SHP77 (cell line): ENCODE results near the gene UBXN6.

Source experiments
- DNase-seq, 2 experiments: peaks; one replicate each; lab custom pipeline; 2025; lab: John Stamatoyannopoulos, UW

The UBXN6 gene

DNA sequence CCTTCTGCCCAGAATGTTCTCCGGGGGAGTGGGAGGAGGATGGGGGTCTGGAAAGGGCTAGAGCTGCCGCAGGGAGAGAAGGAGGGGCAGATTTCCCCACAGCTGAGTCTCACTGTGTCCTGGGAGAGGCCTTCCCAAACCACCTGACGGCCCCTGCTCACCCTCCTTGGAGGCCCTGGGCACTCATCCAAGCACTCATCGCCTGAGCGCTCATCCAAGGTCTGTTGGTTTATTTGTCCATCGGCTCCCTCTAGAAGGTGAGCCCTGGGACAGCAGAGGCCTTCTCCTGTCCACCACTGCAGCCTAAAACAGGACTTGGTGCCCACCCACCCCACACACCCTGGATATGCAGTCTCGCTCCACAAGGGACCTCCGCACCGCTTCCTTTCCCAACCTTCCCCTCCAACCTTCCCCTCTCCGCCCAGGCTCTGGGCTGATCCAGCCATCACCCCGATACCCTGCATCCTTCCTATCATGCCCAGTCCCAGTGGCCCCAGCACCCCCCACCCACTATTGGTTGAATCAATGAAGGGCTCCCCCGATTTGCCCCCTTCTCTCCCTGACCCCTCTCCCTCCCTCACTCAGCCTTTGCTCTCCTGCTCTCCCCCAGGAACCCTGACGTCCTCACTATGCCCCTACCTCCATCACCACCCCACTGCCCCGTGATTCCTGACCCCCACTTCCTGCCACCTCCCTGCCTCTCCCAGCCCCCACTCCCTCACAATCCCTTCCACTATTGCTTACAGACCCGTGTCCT is 1.7 kb downstream of the UBXN6 start:
- peak; percentile 26 to 39 for DNase-seq

- DNase-seq: no peak
Observed at GRCh38 chr19:4454747-4455718, 2.6 kb downstream of the UBXN6 start.

GRCh38 chr19:4453232-4454179 is 4.1 kb downstream of the UBXN6 start:
- no peak for DNase-seq

DNA sequence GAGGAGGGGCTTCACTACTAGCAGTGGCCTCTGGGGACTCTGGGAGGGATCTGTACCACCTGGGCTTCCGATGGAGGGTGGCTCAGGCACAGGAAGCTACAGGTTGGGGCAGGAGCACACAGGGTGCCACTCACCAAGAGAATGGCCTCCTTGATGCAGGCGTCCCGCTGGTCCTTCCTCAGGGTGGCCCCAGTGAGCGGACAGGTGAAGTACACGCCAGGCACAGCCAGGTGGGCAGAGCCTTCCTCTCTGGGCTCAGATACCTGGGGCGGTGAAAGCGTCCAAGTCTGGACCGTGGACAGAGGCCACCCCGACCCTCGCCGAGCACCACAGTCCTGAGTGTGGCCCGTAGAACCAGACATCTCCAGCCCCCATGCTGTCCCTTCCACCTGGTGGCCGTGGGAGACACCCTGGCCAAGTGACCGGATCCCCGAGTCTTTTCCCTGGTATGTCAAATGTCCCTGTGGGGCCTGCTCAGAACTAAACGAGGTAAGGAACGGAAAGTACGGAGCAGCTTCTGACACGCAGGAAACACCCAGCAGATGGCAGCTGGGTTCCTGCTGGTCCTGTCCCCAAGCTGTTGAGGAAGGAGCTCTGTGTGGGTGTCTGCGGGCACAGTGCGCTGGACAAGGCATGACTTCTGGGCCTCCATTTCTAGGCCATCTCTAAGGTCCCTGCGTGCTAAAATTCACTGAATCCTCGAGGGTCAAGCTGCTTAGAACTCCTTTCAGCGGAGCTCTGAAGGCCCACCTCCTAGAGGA is 5.2 kb downstream of the UBXN6 start:
- DNase-seq: no peak

GRCh38 chr19:4449639-4450028 is 8.0 kb downstream of the UBXN6 start:
- DNase-seq: no peak

DNA sequence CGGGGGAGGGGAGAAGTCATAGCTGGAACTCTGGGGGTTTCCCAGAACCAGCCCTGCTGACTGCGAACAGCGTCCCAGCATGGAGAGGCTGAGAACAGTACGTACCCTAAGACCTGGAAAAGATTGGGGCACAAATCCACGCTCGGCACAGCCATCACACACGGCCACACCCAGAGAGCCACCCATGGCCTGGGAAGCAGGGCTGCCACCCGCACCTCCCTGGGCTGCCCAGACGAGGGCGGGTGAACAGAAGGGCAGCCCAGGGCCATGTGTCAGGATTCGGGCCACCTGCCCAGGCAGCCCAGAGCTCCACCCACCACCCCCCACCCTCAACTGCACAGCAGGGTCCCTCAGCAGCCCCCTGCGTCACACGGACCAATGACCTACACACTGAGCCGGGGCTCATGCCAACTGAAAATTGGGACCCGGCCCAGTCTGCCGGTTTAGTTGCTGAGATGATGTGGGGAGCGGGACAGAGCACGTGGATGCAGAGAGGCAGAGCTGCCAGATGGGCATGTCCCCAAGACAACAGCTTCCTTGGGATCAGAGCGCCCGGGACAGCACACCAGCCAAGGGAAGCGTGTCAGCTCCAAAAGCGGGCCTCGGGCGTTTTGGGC is 8.5 kb downstream of the UBXN6 start:
- no peak for DNase-seq

DNA sequence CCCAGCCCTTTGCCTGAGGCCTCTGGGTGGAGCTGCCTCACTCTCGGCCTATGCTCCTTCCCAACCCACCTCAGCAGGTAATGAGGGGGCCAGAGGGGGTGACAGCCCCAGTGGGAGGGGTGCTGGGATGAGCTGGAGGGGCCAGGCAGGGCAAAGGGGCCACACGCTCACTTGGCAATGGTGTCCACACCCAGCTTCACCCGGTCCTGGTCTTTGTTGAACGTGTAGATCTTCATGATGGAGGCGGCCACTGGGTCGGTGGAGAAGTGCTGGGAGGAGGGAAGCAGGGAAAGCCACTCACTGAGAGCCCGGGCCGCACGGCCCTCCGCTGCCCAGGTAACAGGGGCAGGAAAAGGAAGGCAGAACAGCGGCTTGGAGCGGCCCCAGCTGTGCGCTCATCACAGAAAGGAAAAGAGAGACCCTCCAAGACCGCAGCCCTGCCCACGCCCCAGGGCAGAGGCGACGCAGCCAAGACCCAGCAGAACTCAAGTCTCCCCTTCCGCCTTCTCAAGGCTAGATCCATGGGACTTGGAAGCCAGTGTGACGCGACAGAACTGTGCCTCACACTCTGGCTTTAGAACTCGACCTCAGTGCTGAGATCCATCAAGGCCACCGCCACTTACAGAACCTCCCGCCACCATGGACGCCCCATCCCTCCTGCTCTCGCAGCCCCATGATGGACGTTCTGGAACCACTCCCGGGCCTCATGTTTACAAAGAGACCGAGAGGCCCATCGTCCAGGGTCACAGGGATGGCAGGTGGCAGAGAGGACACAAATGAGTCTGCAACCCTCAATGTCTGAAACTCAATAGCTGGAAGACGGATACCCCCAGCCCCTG is 9.2 kb downstream of the UBXN6 start:
- DNase-seq: no peak

DNA sequence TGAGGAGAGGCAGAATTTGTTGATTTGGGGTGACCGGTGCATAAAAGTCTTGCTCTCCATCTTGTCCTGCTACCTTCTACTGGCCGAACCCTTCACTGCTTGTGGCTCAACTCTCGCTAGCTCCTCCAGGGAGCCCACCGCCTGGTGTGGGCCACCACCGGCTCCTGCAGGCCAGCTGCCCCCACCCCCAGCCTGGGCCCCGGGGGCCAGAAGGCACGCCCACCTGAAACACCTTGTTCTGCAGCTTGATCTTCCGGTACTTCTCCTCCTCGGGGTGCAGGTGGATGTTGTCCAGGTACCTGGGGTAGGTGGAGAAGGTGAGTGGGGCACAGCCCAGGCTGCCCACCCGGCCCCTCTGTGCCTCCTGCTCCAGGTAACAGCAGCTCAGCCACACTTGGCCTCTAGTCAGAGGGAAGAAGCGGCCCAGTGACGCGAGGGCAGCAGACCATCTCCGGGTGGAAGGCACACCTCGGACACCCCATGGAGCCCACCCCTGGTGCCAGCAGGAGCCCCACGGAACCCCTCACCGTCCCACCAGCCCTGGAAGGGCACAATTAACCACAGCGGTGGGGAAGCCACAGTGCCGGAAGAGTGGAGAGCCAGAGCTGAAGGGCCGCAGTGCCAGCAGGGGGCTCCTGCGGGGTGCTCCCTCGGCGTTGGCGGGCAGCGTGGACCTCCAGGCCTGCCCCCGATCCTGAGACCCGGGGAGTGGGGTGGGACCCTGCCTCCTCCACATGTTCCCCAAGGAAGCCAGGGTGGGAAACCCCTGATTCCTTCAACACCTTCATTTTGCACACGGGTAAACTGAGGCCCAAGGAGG is 10.1 kb downstream of the UBXN6 start:
- no peak for DNase-seq

GRCh38 chr19:4446704-4447200 is 10.8 kb downstream of the UBXN6 start:
- DNase-seq: no peak

- DNase-seq: no peak
Observed at GRCh38 chr19:4445963-4446703, 11.5 kb downstream of the UBXN6 start.

DNA sequence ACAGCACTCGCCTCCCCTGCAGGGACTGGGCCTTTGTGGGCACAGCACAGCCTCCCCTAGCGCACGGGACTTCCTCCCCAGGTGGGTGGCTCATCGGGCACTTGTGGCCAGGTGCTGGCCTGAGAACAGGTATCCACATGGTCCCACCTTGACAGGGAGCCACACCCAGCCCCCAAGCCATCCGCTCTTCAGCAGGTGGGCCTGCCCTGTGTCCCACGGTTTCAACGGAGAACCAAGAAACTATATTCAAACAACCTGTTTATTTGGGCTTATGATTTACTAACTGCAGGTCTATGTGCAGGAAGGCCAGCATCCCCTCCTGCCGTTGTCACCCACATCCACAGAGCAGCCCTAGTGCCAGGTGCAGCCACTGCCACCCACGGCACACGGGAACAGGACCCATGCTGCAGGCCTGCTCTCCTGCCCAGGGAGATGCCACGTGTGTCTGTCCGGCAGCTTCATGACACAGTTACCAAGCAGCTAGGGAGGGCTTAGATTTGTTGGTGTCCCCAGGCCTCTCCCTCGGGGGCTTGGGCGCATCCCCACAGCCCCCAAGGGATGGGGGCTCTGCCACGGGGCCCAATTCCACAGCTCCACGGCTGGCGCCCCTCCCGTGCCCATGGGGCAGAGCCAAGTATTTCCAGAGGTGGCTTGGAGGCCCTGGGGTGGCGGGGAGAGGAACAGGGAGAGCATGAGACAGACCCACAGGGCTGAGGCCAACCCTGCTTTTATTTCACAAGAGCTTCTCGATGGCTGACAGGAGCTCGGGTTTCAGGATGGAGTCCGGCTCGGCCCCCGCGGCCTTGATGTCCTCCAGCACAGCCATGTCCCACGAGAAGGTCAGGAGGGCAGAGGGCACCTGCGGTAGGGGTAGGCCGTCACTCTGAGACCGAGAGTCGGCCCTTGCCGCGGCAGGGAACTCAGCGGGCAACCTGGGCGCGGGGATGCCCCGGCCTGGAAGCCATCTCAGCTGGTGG is 12.5 kb downstream of the UBXN6 start:
- DNase-seq: no peak

GRCh38 chr19:4443966-4444764 is 13.4 kb downstream of the UBXN6 start:
- DNase-seq: no peak

DNA sequence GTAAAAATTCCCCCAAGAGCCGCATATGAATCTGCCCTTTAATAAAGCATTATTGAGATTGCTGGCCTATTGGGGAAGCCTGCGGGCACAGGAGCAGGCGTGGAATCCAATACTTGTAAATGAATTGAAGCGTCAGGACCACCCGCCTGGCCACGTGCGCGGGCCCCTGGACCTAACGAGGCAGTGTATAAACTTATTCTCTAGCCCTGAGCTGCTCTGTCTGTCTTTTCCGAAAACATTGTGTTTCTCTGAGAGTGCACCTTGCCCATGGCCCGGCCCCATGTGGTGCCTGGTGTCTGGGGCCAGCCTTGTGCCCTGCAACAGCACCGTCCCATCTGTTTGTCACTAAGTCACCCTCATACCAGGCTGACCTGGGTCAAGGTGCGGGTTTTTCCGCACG is 14.4 kb downstream of the UBXN6 start:
- no peak for DNase-seq

DNA sequence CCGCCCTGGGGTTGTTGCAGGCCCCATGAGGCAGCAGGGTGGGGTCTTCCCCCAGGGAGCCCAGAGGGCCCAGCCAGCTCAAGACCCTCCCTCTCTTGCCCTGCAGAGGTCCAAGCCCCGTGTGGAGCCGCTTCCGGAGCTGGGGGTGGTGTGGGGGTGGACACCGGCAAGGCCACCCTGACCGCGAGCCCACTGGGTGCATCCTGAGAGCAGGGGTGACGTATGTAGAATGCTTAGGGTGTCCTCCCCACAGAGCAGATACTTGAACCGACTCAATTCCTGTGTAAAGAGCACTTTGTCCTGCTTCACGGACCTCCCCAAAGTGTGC is 14.8 kb downstream of the UBXN6 start:
- no peak for DNase-seq

DNA sequence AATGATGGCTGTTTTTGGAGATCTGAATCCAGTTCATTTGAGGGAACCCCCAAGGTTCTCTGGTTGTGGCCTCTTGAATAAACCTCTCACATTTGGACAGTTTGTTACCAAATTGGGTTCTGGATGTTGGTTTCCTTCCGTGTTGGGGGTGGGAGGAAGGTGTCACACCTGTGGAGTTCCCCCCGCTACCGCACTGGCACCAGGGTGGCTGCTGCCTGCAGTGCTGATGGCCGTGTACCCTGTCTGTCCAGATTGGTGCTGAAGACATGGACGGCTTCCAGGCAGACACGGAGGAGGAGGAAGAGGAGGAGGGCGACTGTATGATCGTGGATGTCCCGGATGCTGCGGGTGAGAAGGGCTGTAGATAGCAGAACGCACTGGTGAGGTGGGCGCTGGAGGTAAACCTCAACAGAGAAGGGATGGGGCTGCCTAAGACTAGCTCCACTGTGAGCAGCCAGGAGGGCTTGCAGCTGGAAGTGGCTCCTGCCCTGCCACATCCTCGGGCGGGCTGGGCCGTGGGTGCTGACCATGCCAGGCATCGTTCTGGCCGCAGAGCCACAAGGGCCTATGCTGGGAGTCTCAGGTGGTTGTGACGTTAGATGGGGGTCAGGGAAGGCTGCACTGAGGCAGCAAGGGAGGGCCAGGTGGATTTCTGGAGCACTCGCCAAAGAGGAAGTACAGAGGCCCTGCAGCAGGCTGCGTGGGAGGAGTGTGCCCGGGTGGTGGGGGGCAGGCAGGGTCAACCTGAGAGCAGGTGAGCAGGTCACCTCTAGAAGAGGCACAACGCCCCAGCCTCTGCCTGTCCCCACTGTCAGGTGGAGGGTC is 15.4 kb downstream of the UBXN6 start:
- no peak for DNase-seq
